HG03432 (cell line): ENCODE results near the gene RHOB.

Source experiments
- ATAC-seq: cut with Tn5 transposase; IDR thresholded peaks from one replicate; pipeline ENCODE4 v1.9.1; 2021; ENCODE audit warnings: mild to moderate bottlenecking, moderate library complexity; ENCODE audit not compliant: unreplicated experiment

Gene RHOB

GRCh38 chr2:20436716-20437470 lies 10.0 kb upstream of the RHOB start:
- no peak for ATAC-seq

- ATAC-seq = no peak
Observed at GRCh38 chr2:20438334-20439192, 8.3 kb upstream of the RHOB start.

- no peak for ATAC-seq
Observed at GRCh38 chr2:20439193-20439475, 7.7 kb upstream of the RHOB start.

- ATAC-seq = no peak
Observed at GRCh38 chr2:20439503-20439902, 7.4 kb upstream of the RHOB start.

GRCh38 chr2:20440001-20440560 lies 6.8 kb upstream of the RHOB start:
- no peak for ATAC-seq

- no peak for ATAC-seq
Observed at GRCh38 chr2:20443276-20443920, 3.5 kb upstream of the RHOB start.

GRCh38 chr2:20444101-20444992 lies 2.5 kb upstream of the RHOB start:
- no peak for ATAC-seq

- no peak for ATAC-seq
Observed at GRCh38 chr2:20444993-20445910, 1.6 kb upstream of the RHOB start.

- no peak for ATAC-seq
Observed at GRCh38 chr2:20446255-20446916, 488 bp upstream of the RHOB start.

- ATAC-seq = peak; percentile 13
Observed at GRCh38 chr2:20447437-20448245, 767 bp downstream of the RHOB start.

- no peak for ATAC-seq
Observed at GRCh38 chr2:20448246-20448976, 1.5 kb downstream of the RHOB start.

GRCh38 chr2:20448977-20449306 lies 2.1 kb downstream of the RHOB start:
- no peak for ATAC-seq

GRCh38 chr2:20449501-20450200 lies 2.8 kb downstream of the RHOB start:
- ATAC-seq = no peak

- no peak for ATAC-seq
Observed at GRCh38 chr2:20450201-20450999, 3.5 kb downstream of the RHOB start.

GRCh38 chr2:20451000-20451290 lies 4.1 kb downstream of the RHOB start:
- ATAC-seq = no peak

- no peak for ATAC-seq
Observed at GRCh38 chr2:20451341-20451740, 4.5 kb downstream of the RHOB start.
